Suppressor macrophage treated with lipopolysaccharide for 4 hours (primary cell): ENCODE results near the gene SRF.

Source experiments
- DNase-seq: peaks from one replicate; pipeline ENCODE4 v3.0.0-alpha.2; 2020

Gene SRF

GRCh38 chr6:43147691-43148477 lies 23.2 kb upstream of the SRF start:
- no peak for DNase-seq

GRCh38 chr6:43149265-43149664 lies 21.8 kb upstream of the SRF start:
- DNase-seq, result no peak

GRCh38 chr6:43150051-43150751 lies 20.9 kb upstream of the SRF start:
- no peak for DNase-seq

- no peak for DNase-seq
Observed at GRCh38 chr6:43159599-43159998, 11.5 kb upstream of the SRF start.

- no peak for DNase-seq
Observed at GRCh38 chr6:43163899-43164298, 7.2 kb upstream of the SRF start.

- DNase-seq, result no peak
Observed at GRCh38 chr6:43170417-43170930, 595 bp upstream of the SRF start.

GRCh38 chr6:43171707-43172103 lies 636 bp downstream of the SRF start:
- no peak for DNase-seq

- DNase-seq, result peak; percentile 33
Observed at GRCh38 chr6:43172104-43173007, 1.3 kb downstream of the SRF start.

GRCh38 chr6:43173591-43174262 lies 2.7 kb downstream of the SRF start:
- DNase-seq, result no peak

- DNase-seq, result peak; percentile 99
Observed at GRCh38 chr6:43174263-43175112, 3.4 kb downstream of the SRF start.

- DNase-seq, result no peak
Observed at GRCh38 chr6:43175676-43176422, 4.8 kb downstream of the SRF start.

GRCh38 chr6:43176423-43176786 lies 5.3 kb downstream of the SRF start:
- DNase-seq, result no peak

- no peak for DNase-seq
Observed at GRCh38 chr6:43178150-43178549, 7.1 kb downstream of the SRF start.

GRCh38 chr6:43178951-43179830 lies 8.1 kb downstream of the SRF start:
- no peak for DNase-seq

- no peak for DNase-seq
Observed at GRCh38 chr6:43180058-43180457, 9.0 kb downstream of the SRF start.

- no peak for DNase-seq
Observed at GRCh38 chr6:43180985-43181384, 9.9 kb downstream of the SRF start.

GRCh38 chr6:43181621-43181941 lies 10.5 kb downstream of the SRF start:
- DNase-seq, result no peak

- peak; percentile 85 for DNase-seq
Observed at GRCh38 chr6:43181942-43182860, 11.1 kb downstream of the SRF start, which contains the start of gene CUL9. Gene CUL9 (plus strand): TSS chr6:43182196. CDS start chr6:43184311, 2,115 bp downstream.

GRCh38 chr6:43183441-43183840 lies 12.4 kb downstream of the SRF start:
- DNase-seq, result no peak
